ENCODE results near the gene C2CD2. TPM values are rescaled to one million over a fixed set of nuclear protein-coding genes. Genes with fewer than 3 reads are reported as not detected.

Gene C2CD2
- total and polyA plus RNA-seq, 5 donors from 2014 or later, result 1.7 to 15.3 (median 2.1) TPM

DNA sequence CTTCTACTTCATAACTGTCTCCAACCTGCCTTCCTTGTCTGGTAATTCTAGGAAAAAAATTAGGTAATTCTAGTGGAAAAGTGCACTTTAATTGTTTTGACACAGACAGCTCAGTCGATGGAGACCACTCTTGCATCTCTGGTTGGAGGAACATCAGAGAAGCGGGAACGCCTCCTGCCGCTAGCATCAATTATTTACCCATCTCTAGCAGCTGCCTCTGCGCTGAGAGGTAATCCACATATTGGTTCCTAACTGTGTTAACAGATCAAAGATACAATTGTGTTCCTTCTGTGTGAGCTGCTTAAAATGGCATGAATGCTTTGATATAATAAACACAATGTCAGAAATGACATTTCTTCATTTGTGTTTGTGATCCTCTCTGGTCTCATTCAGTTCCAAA lies 33.3 kb downstream of the C2CD2 start:
- H3K9me3 Mint-ChIP-seq, result no peaks in the 10 kb centered on the region
- H3K4me1 Mint-ChIP-seq, result peaks cover 8 to 38% (median 27%) of the 10 kb centered on the region in 4 donors
- H3K4me3 Mint-ChIP-seq, result no peak overlapping the region
- ATAC-seq (ENCODE audit: low read depth in 2 of 2) (no peak), DNase-seq (no peak)
- Histone ChIP-seq H3K4me1 (ENCODE audit: control insufficient read depth, insufficient read depth, low read length, poor library complexity, severe bottlenecking) (peaks cover 22% of the 10 kb centered on the region), H3K27ac (ENCODE audit: insufficient read depth, low read length, poor library complexity, severe bottlenecking) (no peak overlapping the region), H3K36me3 (ENCODE audit: control insufficient read depth, insufficient read depth, low read length) (peaks cover 20% of the 10 kb centered on the region), H3K4me3 (ENCODE audit: low read depth, low read length) (no peak overlapping the region), H3K9me3 (ENCODE audit: control insufficient read depth in 2 of 2, low read length in 2 of 2) (no peaks in the 10 kb centered on the region), H3K27me3 (ENCODE audit: control insufficient read depth, insufficient read depth, low read length) (no peaks in the 10 kb centered on the region)
- no peaks in the 10 kb centered on the region for H3K27me3 Mint-ChIP-seq
- H3K27ac Mint-ChIP-seq, result peak overlapping the region in 2 of 3 donors; percentile 20 to 67
- H3K36me3 Mint-ChIP-seq, result peaks cover 27% of the 10 kb centered on the region

DNA sequence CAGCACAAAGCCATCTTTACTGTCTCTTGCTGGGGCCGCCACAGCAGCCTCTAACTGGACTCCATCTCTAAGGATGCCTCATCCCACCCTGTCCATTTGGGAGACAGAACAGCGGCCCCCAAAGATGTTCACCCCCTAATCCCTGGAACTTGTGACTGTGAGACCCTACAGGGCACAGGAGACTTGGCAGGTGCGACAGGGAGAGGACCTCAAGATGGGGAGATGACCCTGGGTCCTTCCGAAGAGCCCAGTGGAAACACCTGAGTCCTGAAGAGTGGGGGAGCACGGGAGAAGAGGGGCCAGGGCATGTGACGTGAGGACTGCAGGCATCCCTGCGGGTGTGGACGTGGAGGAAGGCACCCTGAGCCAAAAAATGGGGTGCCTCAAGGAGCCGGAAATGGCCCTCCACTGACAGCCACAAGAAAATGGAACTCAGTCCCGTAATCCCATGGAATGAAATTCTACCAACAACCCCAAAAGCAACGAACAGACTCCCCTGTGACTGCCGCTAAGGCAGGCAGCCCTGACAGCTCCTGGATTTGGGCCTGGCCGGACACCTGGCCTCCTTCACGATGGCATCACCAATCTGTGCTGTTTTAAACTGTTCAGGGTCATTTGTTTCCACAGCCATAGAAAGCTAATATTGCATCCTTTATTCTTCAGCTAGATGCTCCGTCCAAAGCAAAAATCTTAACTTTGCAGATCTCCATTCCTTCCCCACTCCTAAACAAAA lies 34.0 kb downstream of the C2CD2 start:
- no peaks in the 10 kb centered on the region for H3K9me3 ChIP-seq (ENCODE audit: control insufficient read depth in 2 of 2, low read length in 2 of 2)
- H3K4me1 ChIP-seq (ENCODE audit: control insufficient read depth, insufficient read depth, low read length, poor library complexity, severe bottlenecking), result peaks cover 16% of the 10 kb centered on the region
- ATAC-seq (ENCODE audit: low read depth in 2 of 2) (no peak), DNase-seq (no peak)
- no peak overlapping the region for H3K27ac ChIP-seq (ENCODE audit: insufficient read depth, low read length, poor library complexity, severe bottlenecking)
- no peak overlapping the region for H3K4me3 Mint-ChIP-seq
- H3K27me3 Mint-ChIP-seq, result no peaks in the 10 kb centered on the region
- peaks cover 8 to 31% (median 23%) of the 10 kb centered on the region in 4 donors for H3K4me1 Mint-ChIP-seq
- H3K27me3 ChIP-seq (ENCODE audit: control insufficient read depth, insufficient read depth, low read length), result no peaks in the 10 kb centered on the region
- no peak overlapping the region for H3K27ac Mint-ChIP-seq
- H3K4me3 ChIP-seq (ENCODE audit: low read depth, low read length), result no peak overlapping the region
- H3K9me3 Mint-ChIP-seq, result no peaks in the 10 kb centered on the region
- peaks cover 29% of the 10 kb centered on the region for H3K36me3 Mint-ChIP-seq
- H3K36me3 ChIP-seq (ENCODE audit: control insufficient read depth, insufficient read depth, low read length), result peaks cover 20% of the 10 kb centered on the region

DNA sequence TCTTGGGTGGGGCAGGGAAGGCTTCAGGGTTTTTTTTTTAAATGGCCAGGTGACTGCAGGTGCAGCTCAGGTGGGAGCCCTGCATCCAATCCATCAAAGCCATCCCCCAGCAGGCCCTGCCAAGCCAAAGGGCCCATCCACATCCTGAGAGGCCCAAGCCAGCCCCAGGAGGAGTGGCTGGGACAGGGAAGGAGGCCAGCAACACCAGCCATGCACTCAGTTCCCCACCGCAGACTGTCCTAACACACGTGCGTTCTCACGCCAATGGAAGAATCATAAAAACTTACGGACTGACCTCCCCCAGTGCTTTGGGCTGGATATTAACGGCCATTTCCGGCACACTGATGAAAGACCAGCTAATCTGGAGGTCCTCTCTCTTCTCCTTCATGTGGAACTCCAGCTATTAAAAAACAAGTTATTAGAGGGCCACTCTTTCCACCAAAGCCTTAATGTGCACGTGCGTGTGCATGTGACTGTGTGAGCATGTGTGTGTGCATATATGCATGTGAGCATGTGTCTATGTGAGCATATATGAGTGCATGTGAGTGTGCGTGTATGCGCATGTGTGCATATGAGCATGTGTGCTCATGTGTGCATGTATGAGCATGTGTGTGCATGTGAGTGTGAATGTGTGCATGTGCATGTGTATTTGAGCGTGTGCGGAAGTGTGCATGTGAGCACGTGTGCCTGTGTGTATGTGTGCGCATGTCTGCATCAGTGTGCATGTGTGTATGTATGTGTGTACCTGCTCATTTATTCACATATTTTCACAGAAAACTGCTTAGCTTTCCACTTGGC lies 35.1 kb downstream of the C2CD2 start:
- H3K27me3 Mint-ChIP-seq, result no peaks in the 10 kb centered on the region
- no peaks in the 10 kb centered on the region for H3K9me3 ChIP-seq (ENCODE audit: control insufficient read depth in 2 of 2, low read length in 2 of 2)
- peaks cover 5% of the 10 kb centered on the region for H3K4me1 ChIP-seq (ENCODE audit: control insufficient read depth, insufficient read depth, low read length, poor library complexity, severe bottlenecking)
- H3K9me3 Mint-ChIP-seq, result no peaks in the 10 kb centered on the region
- H3K36me3 Mint-ChIP-seq, result peaks cover 37% of the 10 kb centered on the region
- peaks cover 8 to 22% (median 15%) of the 10 kb centered on the region in 4 donors for H3K4me1 Mint-ChIP-seq
- ATAC-seq (ENCODE audit: low read depth in 2 of 2) (no peak), DNase-seq (no peak)
- H3K27me3 ChIP-seq (ENCODE audit: control insufficient read depth, insufficient read depth, low read length), result no peaks in the 10 kb centered on the region
- H3K27ac ChIP-seq (ENCODE audit: insufficient read depth, low read length, poor library complexity, severe bottlenecking), result no peak overlapping the region
- no peak overlapping the region for H3K4me3 Mint-ChIP-seq
- peaks cover 25% of the 10 kb centered on the region for H3K36me3 ChIP-seq (ENCODE audit: control insufficient read depth, insufficient read depth, low read length)
- H3K4me3 ChIP-seq (ENCODE audit: low read depth, low read length), result no peak overlapping the region
- H3K27ac Mint-ChIP-seq, result no peak overlapping the region

DNA sequence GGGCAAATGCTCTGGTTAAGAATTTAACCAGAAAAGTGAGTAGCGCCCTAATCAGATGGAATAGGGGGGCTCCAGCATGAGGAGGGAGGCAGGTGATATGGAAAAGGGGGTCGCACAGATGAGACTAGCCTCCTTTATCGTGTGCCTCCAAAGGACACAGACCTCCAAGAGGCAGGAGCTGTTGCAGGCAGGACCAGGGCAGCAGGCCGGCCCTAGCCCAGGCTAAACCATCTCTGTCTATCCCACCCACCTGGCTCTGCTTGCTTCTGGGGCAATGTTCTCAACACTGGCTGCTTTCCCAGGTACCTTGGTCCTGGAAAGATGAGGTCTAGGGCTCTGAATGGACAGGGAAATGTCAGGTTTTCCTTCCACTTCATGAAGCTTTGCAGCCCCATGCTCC lies 36.3 kb downstream of the C2CD2 start:
- ATAC-seq (ENCODE audit: low read depth in 2 of 2), result no peak
- peaks cover 0 to 11% (median 6%) of the 10 kb centered on the region in 4 donors for H3K4me1 Mint-ChIP-seq
- no peak overlapping the region for H3K27ac ChIP-seq (ENCODE audit: insufficient read depth, low read length, poor library complexity, severe bottlenecking)
- no peaks in the 10 kb centered on the region for H3K4me1 ChIP-seq (ENCODE audit: control insufficient read depth, insufficient read depth, low read length, poor library complexity, severe bottlenecking)
- H3K9me3 Mint-ChIP-seq, result no peaks in the 10 kb centered on the region
- H3K36me3 Mint-ChIP-seq, result peaks cover 44% of the 10 kb centered on the region
- no peak overlapping the region for H3K4me3 ChIP-seq (ENCODE audit: low read depth, low read length)
- H3K27ac Mint-ChIP-seq, result peak overlapping the region in 1 of 3 donors; percentile 61
- no peak for DNase-seq
- no peaks in the 10 kb centered on the region for H3K9me3 ChIP-seq (ENCODE audit: control insufficient read depth in 2 of 2, low read length in 2 of 2)
- H3K36me3 ChIP-seq (ENCODE audit: control insufficient read depth, insufficient read depth, low read length), result peaks cover 36% of the 10 kb centered on the region
- H3K4me3 Mint-ChIP-seq, result no peak overlapping the region
- no peaks in the 10 kb centered on the region for H3K27me3 ChIP-seq (ENCODE audit: control insufficient read depth, insufficient read depth, low read length)
- H3K27me3 Mint-ChIP-seq, result no peaks in the 10 kb centered on the region

DNA sequence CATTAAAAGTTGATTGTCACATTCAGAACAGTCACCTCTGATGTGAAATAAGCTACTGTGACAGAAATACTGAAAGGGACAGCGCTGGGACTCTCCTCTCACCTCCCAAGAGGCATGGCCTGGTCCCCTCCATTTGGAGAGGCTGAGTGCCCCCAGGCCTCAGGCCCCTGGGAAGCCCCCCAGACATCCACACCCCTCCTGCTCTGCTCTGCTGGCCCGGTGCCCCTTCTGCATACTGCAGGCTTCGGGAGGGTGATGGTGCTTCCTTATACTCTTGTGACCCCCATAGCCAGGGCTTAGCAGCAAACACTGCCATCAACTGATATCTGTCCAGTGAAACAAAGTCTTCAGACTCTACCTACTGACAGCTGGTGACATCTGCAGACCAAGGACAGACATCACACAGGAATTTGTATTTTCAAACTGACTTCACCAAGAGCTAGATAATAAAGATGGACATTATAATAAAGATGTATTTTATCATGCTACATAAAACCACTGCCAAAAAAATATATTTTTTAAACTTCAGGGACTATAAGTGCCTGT lies 36.9 kb downstream of the C2CD2 start:
- H3K36me3 ChIP-seq (ENCODE audit: control insufficient read depth, insufficient read depth, low read length), result peaks cover 39% of the 10 kb centered on the region
- H3K27ac ChIP-seq (ENCODE audit: insufficient read depth, low read length, poor library complexity, severe bottlenecking), result no peak overlapping the region
- Mint-ChIP-seq H3K4me3 (no peak overlapping the region), H3K27ac (no peak overlapping the region), H3K36me3 (peaks cover 46% of the 10 kb centered on the region), H3K27me3 (no peaks in the 10 kb centered on the region), H3K9me3 (no peaks in the 10 kb centered on the region), H3K4me1 (peaks cover 0 to 9% (median 5%) of the 10 kb centered on the region in 4 donors)
- H3K9me3 ChIP-seq (ENCODE audit: control insufficient read depth in 2 of 2, low read length in 2 of 2), result no peaks in the 10 kb centered on the region
- H3K4me1 ChIP-seq (ENCODE audit: control insufficient read depth, insufficient read depth, low read length, poor library complexity, severe bottlenecking), result no peaks in the 10 kb centered on the region
- no peak for ATAC-seq (ENCODE audit: low read depth in 2 of 2)
- DNase-seq, result no peak
- no peak overlapping the region for H3K4me3 ChIP-seq (ENCODE audit: low read depth, low read length)
- no peaks in the 10 kb centered on the region for H3K27me3 ChIP-seq (ENCODE audit: control insufficient read depth, insufficient read depth, low read length)

DNA sequence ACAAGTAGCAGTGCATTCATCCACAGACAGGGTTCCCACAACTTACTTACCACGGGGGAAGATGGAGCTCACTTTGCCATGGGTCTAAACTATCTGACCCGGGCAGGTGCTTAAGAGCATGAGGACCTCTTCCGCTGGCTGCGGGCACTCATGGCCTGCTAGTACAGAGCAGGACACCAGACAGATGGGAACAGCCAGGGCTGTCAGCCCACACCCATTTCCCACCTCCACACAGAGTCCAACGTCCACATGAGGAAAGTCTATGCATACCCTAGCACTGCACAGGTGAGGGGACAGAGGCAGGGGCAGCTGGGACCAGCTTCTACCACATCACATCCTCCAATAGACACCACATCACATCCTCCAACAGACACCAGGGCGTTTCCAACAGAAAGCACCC lies 38.9 kb downstream of the C2CD2 start:
- Mint-ChIP-seq H3K36me3 (peaks cover 47% of the 10 kb centered on the region), H3K4me1 (no peaks in the 10 kb centered on the region), H3K27ac (no peak overlapping the region), H3K27me3 (no peaks in the 10 kb centered on the region), H3K4me3 (no peak overlapping the region), H3K9me3 (no peaks in the 10 kb centered on the region)
- no peaks in the 10 kb centered on the region for H3K9me3 ChIP-seq (ENCODE audit: control insufficient read depth in 2 of 2, low read length in 2 of 2)
- DNase-seq (no peak), ATAC-seq (ENCODE audit: low read depth in 2 of 2) (no peak)
- peaks cover 50% of the 10 kb centered on the region for H3K36me3 ChIP-seq (ENCODE audit: control insufficient read depth, insufficient read depth, low read length)
- H3K4me1 ChIP-seq (ENCODE audit: control insufficient read depth, insufficient read depth, low read length, poor library complexity, severe bottlenecking), result no peaks in the 10 kb centered on the region
- H3K4me3 ChIP-seq (ENCODE audit: low read depth, low read length), result no peak overlapping the region
- H3K27me3 ChIP-seq (ENCODE audit: control insufficient read depth, insufficient read depth, low read length), result no peaks in the 10 kb centered on the region
- H3K27ac ChIP-seq (ENCODE audit: insufficient read depth, low read length, poor library complexity, severe bottlenecking), result no peak overlapping the region

DNA sequence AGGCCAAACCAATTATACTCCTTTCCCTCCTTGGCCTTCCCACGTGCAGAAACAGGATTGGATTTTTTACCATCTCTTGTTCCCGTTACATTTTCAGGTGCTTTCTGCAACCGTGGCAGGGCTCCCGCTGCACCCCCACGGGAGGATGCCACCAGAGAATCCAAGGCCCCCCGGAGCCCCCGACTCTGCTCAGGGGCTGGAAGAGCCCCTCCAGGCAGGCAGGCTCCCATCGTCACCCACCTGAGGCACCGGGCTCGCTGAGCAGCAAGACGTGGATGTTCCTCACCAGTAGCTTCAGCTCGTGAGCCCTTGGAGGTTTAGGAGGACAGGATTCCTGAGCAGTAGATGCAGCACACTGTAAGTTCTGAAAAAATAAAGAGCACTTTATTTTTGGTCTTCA lies 39.5 kb downstream of the C2CD2 start:
- H3K4me1 Mint-ChIP-seq, result no peaks in the 10 kb centered on the region
- H3K9me3 Mint-ChIP-seq, result no peaks in the 10 kb centered on the region
- H3K27me3 ChIP-seq (ENCODE audit: control insufficient read depth, insufficient read depth, low read length), result no peaks in the 10 kb centered on the region
- H3K36me3 ChIP-seq (ENCODE audit: control insufficient read depth, insufficient read depth, low read length), result peaks cover 53% of the 10 kb centered on the region
- H3K36me3 Mint-ChIP-seq, result peaks cover 48% of the 10 kb centered on the region
- no peak overlapping the region for H3K4me3 Mint-ChIP-seq
- ATAC-seq (ENCODE audit: low read depth in 2 of 2) (no peak), DNase-seq (no peak)
- no peaks in the 10 kb centered on the region for H3K27me3 Mint-ChIP-seq
- H3K4me3 ChIP-seq (ENCODE audit: low read depth, low read length), result no peak overlapping the region
- no peak overlapping the region for H3K27ac ChIP-seq (ENCODE audit: insufficient read depth, low read length, poor library complexity, severe bottlenecking)
- H3K9me3 ChIP-seq (ENCODE audit: control insufficient read depth in 2 of 2, low read length in 2 of 2), result no peaks in the 10 kb centered on the region
- no peak overlapping the region for H3K27ac Mint-ChIP-seq
- no peaks in the 10 kb centered on the region for H3K4me1 ChIP-seq (ENCODE audit: control insufficient read depth, insufficient read depth, low read length, poor library complexity, severe bottlenecking)
